Measurements from ENCODE around the gene TBC1D14.

TBC1D14 gene

DNA sequence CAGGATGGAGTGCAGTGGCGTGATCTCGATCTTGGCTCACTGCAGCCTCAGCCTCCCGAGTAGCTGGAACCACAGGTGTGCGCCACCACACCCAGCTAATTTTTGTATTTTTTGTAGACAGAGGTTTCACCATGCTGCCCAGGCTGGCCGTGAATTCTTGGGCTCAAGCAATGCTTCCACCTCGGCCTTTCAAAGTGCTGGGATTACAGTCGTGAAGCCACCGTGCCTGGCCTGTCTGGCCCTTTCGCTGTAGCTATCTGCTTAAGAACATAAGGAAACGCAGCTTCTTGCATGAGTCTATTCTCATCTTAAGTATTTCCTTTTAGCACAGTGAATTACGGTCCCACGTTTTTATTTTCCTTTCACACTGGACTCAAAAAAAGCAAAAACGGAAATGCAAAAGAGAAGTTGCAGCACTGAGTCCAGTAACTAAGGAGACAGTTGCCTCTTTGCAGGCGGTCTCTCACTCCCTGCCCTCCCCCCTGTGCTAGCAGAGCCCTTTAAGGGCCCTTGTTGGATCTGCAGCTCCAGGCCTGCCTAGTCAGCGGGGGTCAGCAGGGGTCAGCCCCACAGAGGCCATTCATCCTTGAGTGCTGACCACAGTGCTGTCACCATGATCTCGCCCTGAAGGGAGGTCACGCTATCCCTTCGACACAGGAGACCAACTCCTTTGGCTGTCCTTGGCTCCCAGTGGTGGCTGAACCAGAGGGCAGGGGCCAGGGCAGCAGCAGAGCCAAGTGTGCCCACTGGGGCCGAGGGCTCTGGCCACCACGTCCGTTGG, 21.8 kb upstream of the TBC1D14 start:
- Histone ChIP-seq H3F3A (ENCODE audit: insufficient read depth) (no peaks in the 10 kb centered on the region), H3K9ac (ENCODE audit: low read length) (no peak overlapping the region), H3K27ac (ENCODE audit: low read depth, low read length) (no peak overlapping the region), H4K20me1 (ENCODE audit: low read depth, low read length) (no peaks in the 10 kb centered on the region), H3K4me3 (ENCODE audit: insufficient read depth, low read length, poor library complexity, severe bottlenecking) (no peak overlapping the region), H3K9me3 (ENCODE audit: insufficient read depth, low read length) (no peaks in the 10 kb centered on the region), H3K4me2 (ENCODE audit: low read depth, low read length, poor library complexity, severe bottlenecking) (no peak overlapping the region), H2AFZ (ENCODE audit: low read depth, low read length, severe bottlenecking) (no peak overlapping the region), H3K36me3 (ENCODE audit: low read length) (no peaks in the 10 kb centered on the region), H3K9me2 (replicated peaks; ENCODE audit: insufficient read depth, low read length) (no peaks in the 10 kb centered on the region), H3K79me2 (ENCODE audit: insufficient read depth, low read length) (no peaks in the 10 kb centered on the region), H3K27me3 (ENCODE audit: low read length) (no peaks in the 10 kb centered on the region)
- TF ChIP-seq, protein P1, sequence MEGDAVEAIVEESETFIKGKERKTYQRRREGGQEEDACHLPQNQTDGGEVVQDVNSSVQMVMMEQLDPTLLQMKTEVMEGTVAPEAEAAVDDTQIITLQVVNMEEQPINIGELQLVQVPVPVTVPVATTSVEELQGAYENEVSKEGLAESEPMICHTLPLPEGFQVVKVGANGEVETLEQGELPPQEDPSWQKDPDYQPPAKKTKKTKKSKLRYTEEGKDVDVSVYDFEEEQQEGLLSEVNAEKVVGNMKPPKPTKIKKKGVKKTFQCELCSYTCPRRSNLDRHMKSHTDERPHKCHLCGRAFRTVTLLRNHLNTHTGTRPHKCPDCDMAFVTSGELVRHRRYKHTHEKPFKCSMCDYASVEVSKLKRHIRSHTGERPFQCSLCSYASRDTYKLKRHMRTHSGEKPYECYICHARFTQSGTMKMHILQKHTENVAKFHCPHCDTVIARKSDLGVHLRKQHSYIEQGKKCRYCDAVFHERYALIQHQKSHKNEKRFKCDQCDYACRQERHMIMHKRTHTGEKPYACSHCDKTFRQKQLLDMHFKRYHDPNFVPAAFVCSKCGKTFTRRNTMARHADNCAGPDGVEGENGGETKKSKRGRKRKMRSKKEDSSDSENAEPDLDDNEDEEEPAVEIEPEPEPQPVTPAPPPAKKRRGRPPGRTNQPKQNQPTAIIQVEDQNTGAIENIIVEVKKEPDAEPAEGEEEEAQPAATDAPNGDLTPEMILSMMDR (IDR thresholded peaks at IDR 0.05; ENCODE audit: insufficient read depth, low read length, poor library complexity, severe bottlenecking), result no peak
- no peak for TF ChIP-seq EZH2phosphoT487 (conservative IDR thresholded peaks at IDR 0.05; ENCODE audit: low read length)

- no peaks in the 10 kb centered on the region for H3K9me3 ChIP-seq (ENCODE audit: insufficient read depth, low read length)
- no peak overlapping the region for H3K4me3 ChIP-seq (ENCODE audit: insufficient read depth, low read length, poor library complexity, severe bottlenecking)
- no peak overlapping the region for H3K4me2 ChIP-seq (ENCODE audit: low read depth, low read length, poor library complexity, severe bottlenecking)
- TF ChIP-seq EZH2phosphoT487 (conservative IDR thresholded peaks at IDR 0.05; ENCODE audit: low read length), result no peak
- TF ChIP-seq, protein P1 (IDR thresholded peaks at IDR 0.05; ENCODE audit: insufficient read depth, low read length, poor library complexity, severe bottlenecking), result no peak
- H3K27me3 ChIP-seq (ENCODE audit: low read length), result no peaks in the 10 kb centered on the region
- H3K36me3 ChIP-seq (ENCODE audit: low read length), result no peaks in the 10 kb centered on the region
- no peak overlapping the region for H3K27ac ChIP-seq (ENCODE audit: low read depth, low read length)
- no peaks in the 10 kb centered on the region for H3K9me2 ChIP-seq (replicated peaks; ENCODE audit: insufficient read depth, low read length)
- H4K20me1 ChIP-seq (ENCODE audit: low read depth, low read length), result no peaks in the 10 kb centered on the region
- H3K79me2 ChIP-seq (ENCODE audit: insufficient read depth, low read length), result no peaks in the 10 kb centered on the region
- H3F3A ChIP-seq (ENCODE audit: insufficient read depth), result no peaks in the 10 kb centered on the region
- no peak overlapping the region for H3K9ac ChIP-seq (ENCODE audit: low read length)
- H2AFZ ChIP-seq (ENCODE audit: low read depth, low read length, severe bottlenecking), result no peak overlapping the region
Observed at GRCh38 chr4:6888506-6889071, 21.0 kb upstream of the TBC1D14 start.

DNA sequence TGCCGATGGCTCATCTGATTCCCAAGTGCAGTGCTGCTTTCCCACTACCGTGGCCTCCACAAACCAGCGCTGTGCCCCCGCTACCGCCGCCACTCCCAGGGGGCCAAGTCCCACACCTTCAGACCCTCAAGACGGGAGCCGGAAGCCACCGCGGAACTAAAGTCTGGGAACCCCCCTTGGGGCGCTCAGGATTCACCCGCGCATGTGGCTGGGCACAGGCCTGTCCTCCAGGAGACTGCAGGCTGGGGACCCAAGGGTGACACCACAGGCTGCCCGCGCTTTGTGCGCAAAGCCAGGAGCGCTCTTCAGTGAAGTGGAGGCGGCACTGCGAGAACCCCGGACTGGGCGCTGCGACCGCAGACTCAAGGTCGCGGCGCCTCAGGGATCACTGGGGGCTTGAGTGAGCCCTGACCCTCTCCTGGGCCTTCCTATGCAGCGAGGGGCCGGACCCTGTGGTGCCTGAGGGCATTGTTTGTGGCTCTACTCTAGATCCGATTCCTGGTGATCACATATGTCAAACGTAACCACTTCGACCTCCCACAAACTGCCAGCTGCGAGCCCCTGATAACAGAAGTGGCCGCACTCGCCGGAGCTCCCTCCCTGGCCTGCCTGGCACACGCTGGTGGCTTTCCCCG, 20.4 kb upstream of the TBC1D14 start:
- no peaks in the 10 kb centered on the region for H3F3A ChIP-seq (ENCODE audit: insufficient read depth)
- H3K27me3 ChIP-seq (ENCODE audit: low read length), result no peaks in the 10 kb centered on the region
- no peak overlapping the region for H3K27ac ChIP-seq (ENCODE audit: low read depth, low read length)
- TF ChIP-seq EZH2phosphoT487 (conservative IDR thresholded peaks at IDR 0.05; ENCODE audit: low read length), result no peak
- TF ChIP-seq, protein P1 (IDR thresholded peaks at IDR 0.05; ENCODE audit: insufficient read depth, low read length, poor library complexity, severe bottlenecking), result no peak
- no peaks in the 10 kb centered on the region for H3K36me3 ChIP-seq (ENCODE audit: low read length)
- H4K20me1 ChIP-seq (ENCODE audit: low read depth, low read length), result no peaks in the 10 kb centered on the region
- no peaks in the 10 kb centered on the region for H3K79me2 ChIP-seq (ENCODE audit: insufficient read depth, low read length)
- H3K9me3 ChIP-seq (ENCODE audit: insufficient read depth, low read length), result no peaks in the 10 kb centered on the region
- H3K9me2 ChIP-seq (replicated peaks; ENCODE audit: insufficient read depth, low read length), result no peaks in the 10 kb centered on the region
- H3K4me2 ChIP-seq (ENCODE audit: low read depth, low read length, poor library complexity, severe bottlenecking), result no peak overlapping the region
- no peak overlapping the region for H3K4me3 ChIP-seq (ENCODE audit: insufficient read depth, low read length, poor library complexity, severe bottlenecking)
- H2AFZ ChIP-seq (ENCODE audit: low read depth, low read length, severe bottlenecking), result no peak overlapping the region
- no peak overlapping the region for H3K9ac ChIP-seq (ENCODE audit: low read length)

Measured in SU-DHL-6 (cell line).